ENCODE measurements around the gene RAD52. TPM values are rescaled to one million over a fixed set of nuclear protein-coding genes. Genes with fewer than 3 reads are reported as not detected.

Gene RAD52
- total and polyA plus RNA-seq, 5 donors from 2014 or later = 2.6 to 13.8 (median 2.9) TPM

GRCh38 chr12:990661-991349, 41.3 kb upstream of the RAD52 start, which contains the start of gene ERC1:
TSS of gene ERC1 (plus strand) at chr12:991223. CDS start at chr12:1027904, 36,681 bp downstream.
- H3K36me3 ChIP-seq (ENCODE audit: control insufficient read depth, insufficient read depth, low read length) = no peaks in the 10 kb centered on the region
- H3K27me3 ChIP-seq (ENCODE audit: control insufficient read depth, insufficient read depth, low read length) = no peaks in the 10 kb centered on the region
- peak within 1 kb of the TSS; percentile 84 for H3K4me3 ChIP-seq (ENCODE audit: low read depth, low read length)
- Mint-ChIP-seq H3K27ac (peak within 1 kb of the TSS; percentile 89 to 99 (median 98)), H3K36me3 (no peaks in the 10 kb centered on the region), H3K4me1 (peaks cover 14 to 48% (median 29%) of the 10 kb centered on the region in 4 donors), H3K4me3 (peak within 1 kb of the TSS; percentile 94 to 99 (median 96)), H3K27me3 (peaks cover 6% of the 10 kb centered on the region), H3K9me3 (no peaks in the 10 kb centered on the region)
- H3K4me1 ChIP-seq (ENCODE audit: control insufficient read depth, insufficient read depth, low read length, poor library complexity, severe bottlenecking) = peaks cover 22% of the 10 kb centered on the region
- ATAC-seq (ENCODE audit: low read depth in 2 of 2) (peak; percentile 85 to 86), DNase-seq (peak; percentile 81 to 86 (median 82))
- H3K9me3 ChIP-seq (ENCODE audit: control insufficient read depth in 2 of 2, low read length in 2 of 2) = no peaks in the 10 kb centered on the region
- H3K27ac ChIP-seq (ENCODE audit: insufficient read depth, low read length, poor library complexity, severe bottlenecking) = peak within 1 kb of the TSS; percentile 76

GRCh38 chr12:989751-990660, 40.5 kb upstream of the RAD52 start:
- peak overlapping the region; percentile 59 for H3K4me3 ChIP-seq (ENCODE audit: low read depth, low read length)

GRCh38 chr12:989051-989450, 39.6 kb upstream of the RAD52 start:
- ATAC-seq (ENCODE audit: low read depth in 2 of 2) = no peak
- H3K27ac ChIP-seq (ENCODE audit: insufficient read depth, low read length, poor library complexity, severe bottlenecking) = no peak overlapping the region
- Mint-ChIP-seq H3K9me3 (no peaks in the 10 kb centered on the region), H3K27me3 (peaks cover 6% of the 10 kb centered on the region), H3K27ac (peak overlapping the region; percentile 2 to 78 (median 78)), H3K4me1 (peaks cover 14 to 39% (median 27%) of the 10 kb centered on the region in 4 donors), H3K4me3 (peak overlapping the region in 3 of 4 donors; percentile 13 to 90 (median 89)), H3K36me3 (no peaks in the 10 kb centered on the region)
- no peaks in the 10 kb centered on the region for H3K36me3 ChIP-seq (ENCODE audit: control insufficient read depth, insufficient read depth, low read length)
- DNase-seq = no peak
- no peaks in the 10 kb centered on the region for H3K9me3 ChIP-seq (ENCODE audit: control insufficient read depth in 2 of 2, low read length in 2 of 2)
- H3K27me3 ChIP-seq (ENCODE audit: control insufficient read depth, insufficient read depth, low read length) = no peaks in the 10 kb centered on the region
- H3K4me1 ChIP-seq (ENCODE audit: control insufficient read depth, insufficient read depth, low read length, poor library complexity, severe bottlenecking) = peaks cover 22% of the 10 kb centered on the region
- H3K4me3 ChIP-seq (ENCODE audit: low read depth, low read length) = no peak overlapping the region

More at GRCh38 chr12:989751-990660, 40.5 kb upstream of the RAD52 start:
- no peaks in the 10 kb centered on the region for H3K36me3 Mint-ChIP-seq
- H3K27me3 Mint-ChIP-seq = peaks cover 6% of the 10 kb centered on the region
- Histone ChIP-seq H3K4me1 (ENCODE audit: control insufficient read depth, insufficient read depth, low read length, poor library complexity, severe bottlenecking) (peaks cover 22% of the 10 kb centered on the region), H3K36me3 (ENCODE audit: control insufficient read depth, insufficient read depth, low read length) (no peaks in the 10 kb centered on the region), H3K9me3 (ENCODE audit: control insufficient read depth in 2 of 2, low read length in 2 of 2) (no peaks in the 10 kb centered on the region), H3K27me3 (ENCODE audit: control insufficient read depth, insufficient read depth, low read length) (no peaks in the 10 kb centered on the region), H3K27ac (ENCODE audit: insufficient read depth, low read length, poor library complexity, severe bottlenecking) (peak overlapping the region; percentile 76)
- H3K27ac Mint-ChIP-seq = peak overlapping the region; percentile 78 to 95 (median 94)
- DNase-seq (peak; percentile 14 to 72 (median 48)), ATAC-seq (ENCODE audit: low read depth in 2 of 2) (no peak)
- H3K4me3 Mint-ChIP-seq = peak overlapping the region; percentile 83 to 93 (median 90)
- peaks cover 14 to 41% (median 27%) of the 10 kb centered on the region in 4 donors for H3K4me1 Mint-ChIP-seq
- no peaks in the 10 kb centered on the region for H3K9me3 Mint-ChIP-seq

- peaks cover 6% of the 10 kb centered on the region for H3K27me3 Mint-ChIP-seq
- ATAC-seq (ENCODE audit: low read depth in 2 of 2) (no peak), DNase-seq (no peak)
- Histone ChIP-seq H3K36me3 (ENCODE audit: control insufficient read depth, insufficient read depth, low read length) (no peaks in the 10 kb centered on the region), H3K4me3 (ENCODE audit: low read depth, low read length) (no peak overlapping the region), H3K9me3 (ENCODE audit: control insufficient read depth in 2 of 2, low read length in 2 of 2) (no peaks in the 10 kb centered on the region), H3K27me3 (ENCODE audit: control insufficient read depth, insufficient read depth, low read length) (no peaks in the 10 kb centered on the region), H3K4me1 (ENCODE audit: control insufficient read depth, insufficient read depth, low read length, poor library complexity, severe bottlenecking) (peaks cover 22% of the 10 kb centered on the region), H3K27ac (ENCODE audit: insufficient read depth, low read length, poor library complexity, severe bottlenecking) (no peak overlapping the region)
- H3K4me1 Mint-ChIP-seq = peaks cover 14 to 39% (median 27%) of the 10 kb centered on the region in 4 donors
- no peaks in the 10 kb centered on the region for H3K36me3 Mint-ChIP-seq
- peak overlapping the region in 2 of 3 donors; percentile 39 to 78 for H3K27ac Mint-ChIP-seq
- H3K4me3 Mint-ChIP-seq = peak overlapping the region; percentile 19 to 90 (median 89)
- no peaks in the 10 kb centered on the region for H3K9me3 Mint-ChIP-seq
Measured at GRCh38 chr12:988646-989045, 39.2 kb upstream of the RAD52 start.

GRCh38 chr12:981961-982360, 32.5 kb upstream of the RAD52 start:
- ATAC-seq (ENCODE audit: low read depth in 2 of 2) = no peak
- H3K27me3 Mint-ChIP-seq = peaks cover 1% of the 10 kb centered on the region
- H3K4me3 ChIP-seq (ENCODE audit: low read depth, low read length) = no peak overlapping the region
- no peaks in the 10 kb centered on the region for H3K9me3 Mint-ChIP-seq
- no peaks in the 10 kb centered on the region for H3K9me3 ChIP-seq (ENCODE audit: control insufficient read depth in 2 of 2, low read length in 2 of 2)
- no peaks in the 10 kb centered on the region for H3K36me3 ChIP-seq (ENCODE audit: control insufficient read depth, insufficient read depth, low read length)
- no peak overlapping the region for H3K27ac ChIP-seq (ENCODE audit: insufficient read depth, low read length, poor library complexity, severe bottlenecking)
- H3K36me3 Mint-ChIP-seq = no peaks in the 10 kb centered on the region
- no peak overlapping the region for H3K27ac Mint-ChIP-seq
- H3K4me1 ChIP-seq (ENCODE audit: control insufficient read depth, insufficient read depth, low read length, poor library complexity, severe bottlenecking) = no peaks in the 10 kb centered on the region
- no peaks in the 10 kb centered on the region for H3K27me3 ChIP-seq (ENCODE audit: control insufficient read depth, insufficient read depth, low read length)
- no peak overlapping the region for H3K4me3 Mint-ChIP-seq
- H3K4me1 Mint-ChIP-seq = peaks cover 0 to 2% (median 0%) of the 10 kb centered on the region in 4 donors
- no peak for DNase-seq

- Mint-ChIP-seq H3K9me3 (no peaks in the 10 kb centered on the region), H3K36me3 (no peaks in the 10 kb centered on the region), H3K27ac (no peak overlapping the region), H3K4me3 (no peak overlapping the region), H3K27me3 (peaks cover 6% of the 10 kb centered on the region), H3K4me1 (peaks cover 0 to 2% (median 0%) of the 10 kb centered on the region in 4 donors)
- Histone ChIP-seq H3K27ac (ENCODE audit: insufficient read depth, low read length, poor library complexity, severe bottlenecking) (no peak overlapping the region), H3K27me3 (ENCODE audit: control insufficient read depth, insufficient read depth, low read length) (no peaks in the 10 kb centered on the region), H3K4me1 (ENCODE audit: control insufficient read depth, insufficient read depth, low read length, poor library complexity, severe bottlenecking) (no peaks in the 10 kb centered on the region), H3K9me3 (ENCODE audit: control insufficient read depth in 2 of 2, low read length in 2 of 2) (no peaks in the 10 kb centered on the region), H3K36me3 (ENCODE audit: control insufficient read depth, insufficient read depth, low read length) (no peaks in the 10 kb centered on the region), H3K4me3 (ENCODE audit: low read depth, low read length) (no peak overlapping the region)
- DNase-seq (peak in 1 of 3 donors; percentile 27), ATAC-seq (ENCODE audit: low read depth in 2 of 2) (no peak)
Measured at GRCh38 chr12:981176-981828, 31.8 kb upstream of the RAD52 start.

- H3K4me1 Mint-ChIP-seq = peaks cover 0 to 2% (median 0%) of the 10 kb centered on the region in 4 donors
- ATAC-seq (ENCODE audit: low read depth in 2 of 2) = no peak
- H3K27me3 Mint-ChIP-seq = peaks cover 14% of the 10 kb centered on the region
- H3K9me3 Mint-ChIP-seq = no peaks in the 10 kb centered on the region
- no peaks in the 10 kb centered on the region for H3K36me3 Mint-ChIP-seq
- Histone ChIP-seq H3K27ac (ENCODE audit: insufficient read depth, low read length, poor library complexity, severe bottlenecking) (no peak overlapping the region), H3K9me3 (ENCODE audit: control insufficient read depth in 2 of 2, low read length in 2 of 2) (no peaks in the 10 kb centered on the region), H3K4me1 (ENCODE audit: control insufficient read depth, insufficient read depth, low read length, poor library complexity, severe bottlenecking) (no peaks in the 10 kb centered on the region), H3K36me3 (ENCODE audit: control insufficient read depth, insufficient read depth, low read length) (no peaks in the 10 kb centered on the region), H3K4me3 (ENCODE audit: low read depth, low read length) (no peak overlapping the region), H3K27me3 (ENCODE audit: control insufficient read depth, insufficient read depth, low read length) (no peaks in the 10 kb centered on the region)
- no peak overlapping the region for H3K27ac Mint-ChIP-seq
- no peak for DNase-seq
- no peak overlapping the region for H3K4me3 Mint-ChIP-seq
Measured at GRCh38 chr12:979349-979748, 29.9 kb upstream of the RAD52 start.
